Naive B cell (primary cell): Measurements from ENCODE around the gene GYS2. TPM values are rescaled to one million over a fixed set of nuclear protein-coding genes. Genes with fewer than 3 reads are reported as not detected.
"Not testable (repeated sequence)": the region's sequence is repeated elsewhere in the genome, so short reads cannot be mapped to it uniquely, and the experiment has no call there.

Experiments
- ATAC-seq, 2 donors: fragments of 150-1000 bp; cut with Tn5 transposase; 2 replicates each; pipeline ENCODE4 v1.10.0; 2021; ENCODE audit warnings: low read depth in 2 of 2, mild to moderate bottlenecking in 2 of 2, moderate library complexity in 2 of 2
- DNase-seq: peaks from one replicate; pipeline ENCODE4 v3.0.0; 2022
- H3K27ac Mint-ChIP-seq, 6 donors: one replicate each; pipeline ENCODE4 v1.8.0; 2020 to 2022; ENCODE audit warnings: mild to moderate bottlenecking in 6 of 6, mixed read lengths in 6 of 6, moderate library complexity in 5 of 6, inconsistent platforms in 2 of 6
- H3K27me3 Mint-ChIP-seq, 3 donors: one replicate each; pipeline ENCODE4 v1.8.0; 2021 to 2022; ENCODE audit warnings: mixed read lengths in 3 of 3, mild to moderate bottlenecking in 1 of 3
- H3K36me3 Mint-ChIP-seq, 2 donors: one replicate each; pipeline ENCODE4 v1.8.0; 2020 to 2022; ENCODE audit warnings: mixed read lengths in 2 of 2, inconsistent platforms in 1 of 2, mild to moderate bottlenecking in 1 of 2
- H3K4me1 Mint-ChIP-seq, 3 donors: one replicate each; pipeline ENCODE4 v1.8.0; 2020 to 2022; ENCODE audit warnings: mixed read lengths in 3 of 3, inconsistent platforms in 1 of 3, mild to moderate bottlenecking in 1 of 3, moderate library complexity in 1 of 3
- H3K4me3 Mint-ChIP-seq, 8 donors: one replicate each; pipeline ENCODE4 v1.8.0; 2020 to 2022; ENCODE audit warnings: mild to moderate bottlenecking in 8 of 8, mixed read lengths in 8 of 8, moderate library complexity in 8 of 8, inconsistent platforms in 2 of 8
- H3K9me3 Mint-ChIP-seq, 7 donors: one replicate each; pipeline ENCODE4 v1.8.0; 2020 to 2022; ENCODE audit warnings: mixed read lengths in 7 of 7, mild to moderate bottlenecking in 5 of 7, inconsistent platforms in 2 of 7, moderate library complexity in 1 of 7
- polyA plus RNA-seq, 6 donors: library from polyadenylated mRNA; unstranded; fragments of 300-500 nt; fragmentation: Illumina TruSeq; gene quantifications; one replicate each; pipeline ENCODE4 v1.2.3, GENCODE V29; 2021; ENCODE audit warnings: low read depth in 6 of 6

Gene GYS2
- polyA plus RNA-seq, 6 donors from 2014 or later: not detected

GRCh38 chr12:21585485-21585884 is 19.2 kb downstream of the GYS2 start:
- Mint-ChIP-seq H3K27ac (no peak overlapping the region), H3K9me3 (peaks cover 0 to 14% (median 4%) of the 10 kb centered on the region in 7 donors), H3K36me3 (peaks cover 0 to 3% of the 10 kb centered on the region in 2 donors)

GRCh38 chr12:21584403-21585182 is 20.1 kb downstream of the GYS2 start:
- H3K36me3 Mint-ChIP-seq, H3K4me1 Mint-ChIP-seq, ATAC-seq, DNase-seq, H3K27ac Mint-ChIP-seq, H3K4me3 Mint-ChIP-seq: not testable (repeated sequence)
- H3K27me3 Mint-ChIP-seq: peaks cover 27 to 30% (median 29%) of the 10 kb centered on the region in 3 donors
- H3K9me3 Mint-ChIP-seq: peaks cover 0 to 13% (median 3%) of the 10 kb centered on the region in 7 donors

More at GRCh38 chr12:21585485-21585884, 19.2 kb downstream of the GYS2 start:
- ATAC-seq (no peak), DNase-seq (no peak)
- H3K27me3 Mint-ChIP-seq: peaks cover 22 to 28% (median 23%) of the 10 kb centered on the region in 3 donors
- no peak overlapping the region for H3K4me3 Mint-ChIP-seq
- H3K4me1 Mint-ChIP-seq: no peaks in the 10 kb centered on the region

GRCh38 chr12:21583587-21583986 is 21.1 kb downstream of the GYS2 start:
- no peaks in the 10 kb centered on the region for H3K36me3 Mint-ChIP-seq
- no peak overlapping the region for H3K27ac Mint-ChIP-seq

GRCh38 chr12:21580748-21581516 is 23.7 kb downstream of the GYS2 start:
- Mint-ChIP-seq H3K27ac (no peak overlapping the region), H3K4me3 (no peak overlapping the region), H3K9me3 (peaks cover 0 to 4% (median 0%) of the 10 kb centered on the region in 7 donors), H3K36me3 (no peaks in the 10 kb centered on the region), H3K27me3 (peaks cover 21 to 41% (median 28%) of the 10 kb centered on the region in 3 donors), H3K4me1 (no peaks in the 10 kb centered on the region)
- no peak for ATAC-seq
- DNase-seq: no peak

More at GRCh38 chr12:21583587-21583986, 21.1 kb downstream of the GYS2 start:
- no peaks in the 10 kb centered on the region for H3K4me1 Mint-ChIP-seq
- H3K9me3 Mint-ChIP-seq: peaks cover 0 to 13% (median 3%) of the 10 kb centered on the region in 7 donors
- peaks cover 31 to 35% (median 32%) of the 10 kb centered on the region in 3 donors for H3K27me3 Mint-ChIP-seq
- no peak overlapping the region for H3K4me3 Mint-ChIP-seq
- ATAC-seq: no peak
- DNase-seq: no peak

- H3K9me3 Mint-ChIP-seq: peaks cover 0 to 3% (median 0%) of the 10 kb centered on the region in 7 donors
- no peaks in the 10 kb centered on the region for H3K4me1 Mint-ChIP-seq
- H3K27ac Mint-ChIP-seq: no peak overlapping the region
- DNase-seq: no peak
- no peaks in the 10 kb centered on the region for H3K36me3 Mint-ChIP-seq
- H3K27me3 Mint-ChIP-seq: peaks cover 12 to 28% (median 24%) of the 10 kb centered on the region in 3 donors
- ATAC-seq: no peak
- no peak overlapping the region for H3K4me3 Mint-ChIP-seq
These were observed 27.1 kb downstream of the GYS2 start for GRCh38 chr12:21577516-21577915.

GRCh38 chr12:21576431-21576830 is 28.2 kb downstream of the GYS2 start:
- Mint-ChIP-seq H3K27ac (no peak overlapping the region), H3K9me3 (peaks cover 0 to 3% (median 0%) of the 10 kb centered on the region in 7 donors), H3K36me3 (no peaks in the 10 kb centered on the region), H3K4me3 (no peak overlapping the region), H3K27me3 (peaks cover 4 to 26% (median 20%) of the 10 kb centered on the region in 3 donors), H3K4me1 (no peaks in the 10 kb centered on the region)
- ATAC-seq: no peak
- no peak for DNase-seq

GRCh38 chr12:21573733-21574358 is 30.8 kb downstream of the GYS2 start:
- H3K36me3 Mint-ChIP-seq: no peaks in the 10 kb centered on the region
- ATAC-seq (no peak), DNase-seq (no peak)
- H3K27ac Mint-ChIP-seq: no peak overlapping the region
- H3K4me1 Mint-ChIP-seq: no peaks in the 10 kb centered on the region
- peaks cover 5 to 14% (median 7%) of the 10 kb centered on the region in 3 donors for H3K27me3 Mint-ChIP-seq
- no peak overlapping the region for H3K4me3 Mint-ChIP-seq
- no peaks in the 10 kb centered on the region for H3K9me3 Mint-ChIP-seq

- Mint-ChIP-seq H3K36me3 (no peaks in the 10 kb centered on the region), H3K27ac (no peak overlapping the region), H3K4me1 (no peaks in the 10 kb centered on the region), H3K27me3 (peaks cover 0 to 11% (median 5%) of the 10 kb centered on the region in 3 donors), H3K9me3 (no peaks in the 10 kb centered on the region), H3K4me3 (no peak overlapping the region)
- no peak for DNase-seq
- no peak for ATAC-seq
These were observed 33.6 kb downstream of the GYS2 start for GRCh38 chr12:21571046-21571445.

- H3K27me3 Mint-ChIP-seq: peaks cover 0 to 14% (median 0%) of the 10 kb centered on the region in 3 donors
- ATAC-seq: no peak
- no peak overlapping the region for H3K4me3 Mint-ChIP-seq
- DNase-seq: no peak
- no peaks in the 10 kb centered on the region for H3K4me1 Mint-ChIP-seq
- H3K27ac Mint-ChIP-seq: no peak overlapping the region
- no peaks in the 10 kb centered on the region for H3K36me3 Mint-ChIP-seq
- H3K9me3 Mint-ChIP-seq: no peaks in the 10 kb centered on the region
These were observed 36.5 kb downstream of the GYS2 start for GRCh38 chr12:21568115-21568514.

GRCh38 chr12:21566907-21567394 is 37.7 kb downstream of the GYS2 start:
- no peak overlapping the region for H3K27ac Mint-ChIP-seq
- no peaks in the 10 kb centered on the region for H3K36me3 Mint-ChIP-seq
- H3K4me3 Mint-ChIP-seq: no peak overlapping the region
- ATAC-seq (no peak), DNase-seq (no peak)
- H3K4me1 Mint-ChIP-seq: no peaks in the 10 kb centered on the region
- no peaks in the 10 kb centered on the region for H3K9me3 Mint-ChIP-seq
- H3K27me3 Mint-ChIP-seq: peaks cover 0 to 14% (median 5%) of the 10 kb centered on the region in 3 donors

GRCh38 chr12:21566223-21566906 is 38.3 kb downstream of the GYS2 start:
- Mint-ChIP-seq H3K36me3 (no peaks in the 10 kb centered on the region), H3K9me3 (no peaks in the 10 kb centered on the region), H3K4me1 (no peaks in the 10 kb centered on the region), H3K4me3 (no peak overlapping the region), H3K27me3 (peaks cover 0 to 14% (median 6%) of the 10 kb centered on the region in 3 donors), H3K27ac (no peak overlapping the region)
- DNase-seq (no peak), ATAC-seq (no peak)

- no peaks in the 10 kb centered on the region for H3K9me3 Mint-ChIP-seq
- H3K4me3 Mint-ChIP-seq: no peak overlapping the region
- H3K27ac Mint-ChIP-seq: no peak overlapping the region
- no peaks in the 10 kb centered on the region for H3K36me3 Mint-ChIP-seq
- no peaks in the 10 kb centered on the region for H3K4me1 Mint-ChIP-seq
- no peak for DNase-seq
- peaks cover 0 to 6% (median 4%) of the 10 kb centered on the region in 3 donors for H3K27me3 Mint-ChIP-seq
- no peak for ATAC-seq
These were observed 41.8 kb downstream of the GYS2 start for GRCh38 chr12:21562859-21563258.

GRCh38 chr12:21561158-21561557 is 43.5 kb downstream of the GYS2 start:
- DNase-seq: no peak
- Mint-ChIP-seq H3K36me3 (no peaks in the 10 kb centered on the region), H3K27ac (no peak overlapping the region), H3K4me3 (no peak overlapping the region), H3K27me3 (peaks cover 0 to 7% (median 4%) of the 10 kb centered on the region in 3 donors), H3K4me1 (no peaks in the 10 kb centered on the region), H3K9me3 (no peaks in the 10 kb centered on the region)
- no peak for ATAC-seq
